Measurements from ENCODE around the gene ALDH4A1. TPM values are rescaled to one million over a fixed set of nuclear protein-coding genes. Genes with fewer than 3 reads are reported as not detected.

Gene ALDH4A1
- total and polyA plus RNA-seq, 8 donors = 3.5 to 16.0 (median 8.6) TPM

DNA sequence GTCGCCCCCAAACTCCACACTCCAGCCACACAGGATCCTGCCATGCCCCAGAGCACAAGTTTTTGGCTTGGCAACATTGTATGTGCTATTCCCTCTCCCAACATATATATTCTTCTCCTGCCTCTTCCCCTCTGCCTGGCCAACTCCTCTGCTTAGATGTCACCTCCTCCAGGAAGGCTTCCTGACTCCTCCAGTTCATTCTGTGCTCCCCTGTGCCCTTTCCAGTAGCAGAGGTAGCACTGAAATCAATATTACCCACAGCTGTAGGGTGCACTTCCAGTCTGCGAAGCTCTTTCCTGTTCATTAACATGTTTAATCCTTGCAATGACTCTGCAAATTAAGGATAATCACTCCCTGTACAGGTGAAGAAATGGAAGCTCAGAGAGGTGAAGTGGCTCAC lies 21.2 kb downstream of the ALDH4A1 start:
- TF ChIP-seq POLR2AphosphoS5 (IDR thresholded peaks at IDR 0.05) = no peak
- no peak for TF ChIP-seq CTCF (IDR thresholded peaks at IDR 0.05)
- TF ChIP-seq EP300 (IDR thresholded peaks at IDR 0.05) = no peak
- Histone ChIP-seq H3K4me1 (no peaks in the 10 kb centered on the region), H3K36me3 (peaks cover 0 to 46% (median 28%) of the 10 kb centered on the region in 4 donors), H3K27me3 (no peaks in the 10 kb centered on the region), H3K27ac (no peak overlapping the region), H3K9me3 (no peaks in the 10 kb centered on the region), H3K4me3 (no peak overlapping the region)
- 89 to 98% (median 96%) methylated on average over 2 of the region's 2 CpGs for WGBS, 5 donors
- no peak for DNase-seq
- intact Hi-C loops (cut with DNase I; ENCODE audit: low total_unique reads) = no loop called here

DNA sequence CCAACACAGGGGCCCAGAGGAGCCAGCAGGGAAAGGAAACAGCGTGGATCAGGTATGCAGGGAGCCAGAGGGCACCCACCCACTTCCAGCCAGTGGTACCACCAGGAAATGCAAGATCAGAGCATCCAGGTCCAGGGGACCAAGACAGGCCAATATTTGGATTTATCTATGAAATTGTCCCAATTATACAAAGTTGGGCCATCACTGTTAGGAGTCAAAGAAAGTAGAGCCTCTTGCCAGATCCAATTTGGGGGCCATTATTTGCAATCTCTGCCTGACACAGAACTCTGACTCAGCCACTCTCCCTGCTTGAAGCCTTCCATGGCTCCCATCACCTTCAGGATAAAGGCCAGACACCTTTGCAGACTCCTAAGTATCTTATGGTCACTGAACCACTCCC lies 21.8 kb downstream of the ALDH4A1 start:
- H3K4me3 ChIP-seq = no peak overlapping the region
- intact Hi-C loops (cut with DNase I; ENCODE audit: low total_unique reads) = no loop called here
- 86 to 100% (median 94%) methylated on average over 1 of the region's 1 CpG for WGBS, 5 donors
- TF ChIP-seq CTCF (IDR thresholded peaks at IDR 0.05) = no peak
- no peak for TF ChIP-seq POLR2A (IDR thresholded peaks at IDR 0.05)
- TF ChIP-seq POLR2AphosphoS5 (IDR thresholded peaks at IDR 0.05) = no peak
- TF ChIP-seq EP300 (IDR thresholded peaks at IDR 0.05) = no peak
- no peaks in the 10 kb centered on the region for H3K4me1 ChIP-seq
- H3K9me3 ChIP-seq = no peaks in the 10 kb centered on the region
- no peak for DNase-seq
- no peaks in the 10 kb centered on the region for H3K27me3 ChIP-seq
- peaks cover 0 to 42% (median 26%) of the 10 kb centered on the region in 4 donors for H3K36me3 ChIP-seq
- H3K27ac ChIP-seq = no peak overlapping the region

- no peaks in the 10 kb centered on the region for H3K9me3 ChIP-seq
- 68 to 85% (median 79%) methylated on average over 19 to 21 of the region's 21 CpGs for WGBS, 5 donors
- DNase-seq = no peak
- peaks cover 0 to 5% (median 0%) of the 10 kb centered on the region in 4 donors for H3K4me1 ChIP-seq
- H3K27me3 ChIP-seq = no peaks in the 10 kb centered on the region
- H3K4me3 ChIP-seq = no peak overlapping the region
- no peak for TF ChIP-seq EP300 (IDR thresholded peaks at IDR 0.05)
- H3K27ac ChIP-seq = no peak overlapping the region
- peaks cover 0 to 37% (median 24%) of the 10 kb centered on the region in 4 donors for H3K36me3 ChIP-seq
- intact Hi-C loops (cut with DNase I; ENCODE audit: low total_unique reads) = no loop called here
These were observed 22.5 kb downstream of the ALDH4A1 start for GRCh38 chr1:18879791-18880309.

DNA sequence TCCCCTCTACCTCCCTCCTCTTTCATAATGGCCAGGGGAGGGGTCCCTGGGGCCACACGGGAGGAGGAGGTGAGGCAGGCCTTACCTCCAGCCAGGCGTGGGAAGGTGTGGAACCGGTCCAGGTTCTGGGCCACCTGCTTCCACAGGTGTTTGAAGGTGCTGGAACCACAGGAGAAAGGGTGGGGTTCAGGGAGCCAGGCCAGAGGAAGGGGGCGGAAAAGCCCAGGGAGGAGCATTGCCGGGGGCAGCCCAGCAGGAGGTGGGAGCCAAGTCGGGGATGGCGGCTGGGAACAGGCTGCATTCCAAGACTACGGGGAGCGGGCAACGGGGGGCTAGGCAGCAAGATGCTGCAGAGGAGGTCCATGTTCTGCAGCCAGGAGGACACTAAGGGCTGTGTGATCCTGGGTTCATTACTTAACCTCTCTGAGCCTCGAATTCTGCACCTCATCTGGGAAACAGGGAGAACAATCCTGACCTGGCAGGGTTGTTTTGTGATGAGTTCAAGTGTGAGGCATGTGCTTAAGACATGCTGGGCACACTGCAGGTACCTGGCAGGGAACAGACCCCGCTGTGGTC lies 23.1 kb downstream of the ALDH4A1 start:
- peaks cover 0 to 37% (median 24%) of the 10 kb centered on the region in 4 donors for H3K36me3 ChIP-seq
- 75 to 83% (median 75%) methylated on average over 11 to 12 of the region's 12 CpGs for whole genome bisulfite sequencing, 5 donors
- no peak overlapping the region for H3K4me3 ChIP-seq
- intact Hi-C loops (cut with DNase I; ENCODE audit: low total_unique reads) = no loop called here
- peaks cover 0 to 7% (median 0%) of the 10 kb centered on the region in 4 donors for H3K4me1 ChIP-seq
- TF ChIP-seq POLR2AphosphoS5 (IDR thresholded peaks at IDR 0.05) (no peak), CTCF (IDR thresholded peaks at IDR 0.05) (no peak), EP300 (IDR thresholded peaks at IDR 0.05) (no peak), POLR2A (IDR thresholded peaks at IDR 0.05) (no peak)
- DNase-seq = no peak
- no peaks in the 10 kb centered on the region for H3K9me3 ChIP-seq
- no peaks in the 10 kb centered on the region for H3K27me3 ChIP-seq
- H3K27ac ChIP-seq = no peak overlapping the region

DNA sequence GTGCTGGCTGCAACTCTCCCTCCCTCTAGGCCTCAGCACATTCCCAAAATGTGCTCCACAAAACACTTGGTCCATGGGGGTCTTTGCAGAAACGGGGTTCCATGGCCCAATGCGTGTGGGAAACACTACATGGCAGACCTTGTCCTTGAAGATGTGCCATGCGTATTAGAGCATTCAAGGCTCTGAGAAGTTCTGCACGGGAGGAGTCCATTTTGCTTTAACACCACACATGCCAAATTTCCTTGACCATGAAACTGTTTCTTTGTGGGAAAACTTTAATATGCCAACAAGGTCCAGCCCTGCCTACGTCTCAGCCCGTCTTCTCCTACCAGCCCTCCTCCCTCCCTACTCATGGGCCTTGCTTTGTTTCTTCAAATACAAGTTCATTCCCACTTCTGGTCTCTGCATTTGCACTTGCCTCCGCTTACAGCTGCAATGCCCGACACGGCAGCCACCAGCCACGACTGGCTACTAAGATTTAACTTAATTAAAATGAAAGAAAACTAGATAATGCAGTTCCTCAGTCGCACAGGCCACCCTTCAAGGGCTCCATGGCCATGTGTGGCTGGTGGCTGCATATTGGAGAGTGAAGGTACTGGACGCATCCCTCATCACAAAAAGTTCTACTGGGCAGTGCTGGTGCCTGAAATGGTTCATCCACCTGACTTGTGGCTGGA lies 23.7 kb downstream of the ALDH4A1 start:
- no peak for DNase-seq
- intact Hi-C loops (cut with DNase I; ENCODE audit: low total_unique reads) = no loop called here
- Histone ChIP-seq H3K27me3 (no peaks in the 10 kb centered on the region), H3K27ac (no peak overlapping the region), H3K4me1 (peaks cover 0 to 7% (median 0%) of the 10 kb centered on the region in 4 donors), H3K36me3 (peaks cover 0 to 44% (median 23%) of the 10 kb centered on the region in 4 donors), H3K4me3 (no peak overlapping the region), H3K9me3 (no peaks in the 10 kb centered on the region)
- WGBS, 5 donors = 83 to 88% (median 85%) methylated on average over 12 of the region's 12 CpGs
- no peak for TF ChIP-seq POLR2AphosphoS5 (IDR thresholded peaks at IDR 0.05)
- no peak for TF ChIP-seq CTCF (IDR thresholded peaks at IDR 0.05)
- no peak for TF ChIP-seq POLR2A (IDR thresholded peaks at IDR 0.05)
- TF ChIP-seq EP300 (IDR thresholded peaks at IDR 0.05) = no peak

Data from stomach (tissue), 9 donors.